GM19351 (cell line): ENCODE data around the gene NRP1.

Experiments
- ATAC-seq: cut with Tn5 transposase; IDR thresholded peaks from one replicate; pipeline ENCODE4 v1.9.1; 2021; ENCODE audit warnings: mild to moderate bottlenecking, moderate library complexity; ENCODE audit not compliant: unreplicated experiment

Gene NRP1

DNA sequence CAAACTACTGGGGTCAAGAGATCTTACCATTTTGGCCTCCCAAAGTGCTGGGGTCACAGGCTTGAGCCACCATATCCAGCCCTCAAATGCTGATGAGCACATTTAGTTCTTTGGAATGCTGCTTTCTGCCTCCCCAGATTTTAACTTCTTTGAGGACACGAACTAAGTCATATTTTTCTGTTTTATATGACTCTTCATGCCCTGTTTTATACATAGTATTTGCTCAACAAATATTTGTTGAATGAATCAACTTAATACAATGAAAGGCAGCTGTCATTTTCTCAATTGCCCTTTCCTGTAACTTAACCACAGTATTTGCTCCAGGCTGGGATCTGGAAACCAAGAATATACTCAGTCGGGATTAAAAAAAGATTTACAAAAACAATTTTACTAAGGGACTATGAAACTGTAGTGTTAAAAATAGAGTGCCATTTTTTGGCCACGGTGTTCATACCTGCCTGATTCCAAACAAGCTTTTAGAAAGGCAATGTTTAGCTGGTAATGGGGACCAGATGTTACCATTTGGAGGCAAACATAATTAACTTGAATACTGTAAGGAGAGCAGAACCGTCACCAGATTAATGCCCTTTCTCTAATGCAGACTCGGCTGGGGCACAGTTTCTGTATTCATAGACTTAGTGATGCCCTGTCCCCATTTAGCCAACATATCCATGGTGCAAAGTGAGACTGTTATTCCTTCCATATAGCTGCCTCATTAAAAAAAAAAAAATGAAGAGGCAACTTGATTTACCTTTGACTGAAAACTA lies 117.6 kb downstream of the NRP1 start:
- ATAC-seq = no peak

DNA sequence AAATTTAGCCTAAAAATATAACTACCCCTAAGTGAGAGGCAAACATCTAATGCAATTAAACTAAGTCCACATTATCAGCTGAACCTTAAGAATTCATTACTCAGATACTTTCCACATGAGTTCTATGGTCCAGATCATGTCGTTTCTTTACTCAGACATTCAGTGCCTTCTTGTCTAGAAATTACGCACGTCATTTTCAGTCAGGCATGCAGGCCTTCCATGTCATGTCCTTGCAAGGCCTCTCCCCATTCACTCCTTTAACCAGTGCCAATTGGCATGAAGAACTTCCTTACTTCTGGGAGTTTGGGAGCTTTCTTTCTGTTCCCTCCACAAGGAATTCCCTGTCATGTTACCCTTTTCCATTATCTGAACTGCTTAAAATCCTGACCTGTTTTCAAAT lies 118.8 kb downstream of the NRP1 start:
- no peak for ATAC-seq

DNA sequence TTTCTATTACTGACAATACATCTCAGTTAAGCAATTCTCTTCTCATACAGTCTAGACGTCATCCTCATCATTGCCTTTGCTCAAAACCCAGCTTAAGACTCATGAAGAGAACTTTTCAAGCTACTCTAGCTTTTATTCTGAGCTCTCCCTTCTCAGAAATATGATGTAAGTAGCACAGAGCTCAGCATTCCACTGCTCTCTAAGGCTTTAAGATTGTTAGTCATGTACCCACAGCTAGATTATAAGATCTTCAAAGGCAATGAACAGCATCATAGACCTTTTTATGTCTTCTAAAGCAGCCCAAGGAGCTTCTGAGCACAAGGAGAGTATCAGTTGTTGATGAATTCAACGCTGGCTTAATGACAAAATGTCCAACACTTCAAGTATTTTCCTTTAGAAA lies 119.3 kb downstream of the NRP1 start:
- no peak for ATAC-seq

DNA sequence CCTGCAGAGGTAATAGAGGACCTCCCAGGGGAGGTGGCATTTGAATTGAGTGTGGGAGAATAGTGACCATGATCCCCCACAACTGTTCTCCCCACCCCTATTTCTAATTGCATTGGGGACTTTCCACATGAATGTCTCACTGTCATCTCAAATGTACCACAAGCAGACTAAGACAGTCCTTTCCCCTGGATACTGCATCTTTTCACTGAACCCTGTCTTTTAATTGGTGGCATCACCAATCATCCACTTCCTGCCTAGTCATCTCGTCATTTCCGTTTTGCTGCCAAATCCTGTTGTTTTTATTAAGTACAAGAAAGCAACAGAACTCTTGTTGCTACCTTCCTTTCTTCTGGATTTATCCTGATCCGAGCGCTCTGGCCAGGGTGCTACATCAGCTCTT lies 120.3 kb downstream of the NRP1 start:
- no peak for ATAC-seq

DNA sequence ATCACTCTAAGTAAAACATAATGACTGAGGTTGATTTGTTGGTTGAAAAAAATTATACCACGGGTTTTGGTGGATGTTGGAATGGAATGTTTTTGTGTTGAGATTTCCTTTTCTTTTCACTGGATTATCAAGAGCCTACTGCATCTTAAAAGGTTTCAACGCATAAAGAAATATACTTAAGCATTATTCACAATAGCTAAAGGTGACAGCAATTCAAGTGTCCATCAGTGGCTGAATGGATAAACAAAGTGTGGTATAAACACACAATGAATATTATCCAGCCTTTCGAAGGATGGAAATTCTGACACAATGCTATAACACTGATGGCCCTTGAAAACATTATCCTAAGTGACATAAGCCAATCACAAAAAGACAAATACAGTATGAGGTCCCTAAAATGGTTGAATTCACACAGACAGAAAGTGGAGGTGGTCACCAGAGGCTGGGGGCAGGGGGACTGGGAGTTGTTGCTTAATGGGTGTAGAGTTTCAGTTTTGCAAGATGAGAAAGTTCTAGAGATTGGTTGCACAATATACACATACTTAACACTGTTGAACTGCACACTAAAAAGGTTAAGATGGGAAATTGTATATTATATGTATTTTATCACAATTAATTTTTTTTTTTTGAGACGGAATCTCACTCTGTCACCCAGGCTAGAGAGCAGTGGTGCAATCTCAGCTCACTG lies 122.3 kb downstream of the NRP1 start:
- ATAC-seq = no peak

DNA sequence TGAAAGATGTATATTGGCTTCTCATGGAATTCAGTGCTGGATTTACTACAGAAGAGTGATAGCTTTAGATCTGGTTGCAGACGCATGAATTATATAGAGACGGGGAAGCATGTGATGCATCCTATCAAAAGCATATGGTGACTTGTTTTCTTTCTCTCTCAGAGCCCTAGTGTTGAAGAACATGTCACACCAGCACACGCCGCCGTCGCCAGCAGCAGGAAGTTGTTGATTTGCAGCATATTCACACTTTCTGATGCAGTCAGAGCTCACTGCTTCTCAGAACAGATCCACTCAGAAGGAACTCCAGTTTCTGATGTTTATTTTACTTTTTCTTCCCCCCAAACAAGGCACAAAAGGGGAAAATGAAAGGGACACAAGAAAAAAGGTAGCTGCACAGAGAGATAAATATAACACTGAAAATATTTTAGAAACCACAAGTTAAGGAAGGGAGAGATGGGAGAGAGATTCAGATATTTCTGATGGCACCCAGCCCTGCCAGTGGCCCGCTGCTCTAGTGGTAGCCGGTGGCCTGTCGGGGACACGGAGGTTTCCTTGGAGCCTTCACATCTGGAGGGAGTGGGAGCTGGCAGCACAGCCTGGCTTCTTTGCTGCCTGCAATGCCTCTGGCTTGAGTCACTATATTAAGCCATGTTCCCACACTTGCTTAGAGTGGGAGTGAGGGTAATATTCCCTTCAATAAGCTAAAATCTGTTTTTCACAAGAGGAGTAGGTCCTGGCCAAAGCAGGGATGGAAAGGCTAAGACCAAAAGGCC lies 123.2 kb downstream of the NRP1 start:
- ATAC-seq = no peak

DNA sequence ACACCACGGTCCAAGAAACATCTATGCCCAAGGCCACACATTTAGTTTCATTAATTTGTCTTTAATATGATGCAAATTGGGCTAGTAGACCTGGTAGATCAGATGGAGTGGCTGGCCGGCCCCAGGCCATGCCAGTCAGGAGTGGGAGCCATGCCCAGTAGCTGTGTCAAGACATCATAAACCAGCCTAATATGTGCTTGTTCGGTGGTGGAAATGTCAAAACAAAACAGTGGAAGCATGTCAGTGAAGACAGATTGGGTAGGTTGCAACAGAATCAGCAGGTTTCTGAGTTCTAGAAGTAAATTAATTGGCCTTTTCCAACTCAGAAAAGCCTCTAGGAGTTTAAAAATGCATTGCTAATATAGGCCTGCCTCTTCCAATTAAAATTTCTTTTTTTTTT lies 124.7 kb downstream of the NRP1 start:
- no peak for ATAC-seq

DNA sequence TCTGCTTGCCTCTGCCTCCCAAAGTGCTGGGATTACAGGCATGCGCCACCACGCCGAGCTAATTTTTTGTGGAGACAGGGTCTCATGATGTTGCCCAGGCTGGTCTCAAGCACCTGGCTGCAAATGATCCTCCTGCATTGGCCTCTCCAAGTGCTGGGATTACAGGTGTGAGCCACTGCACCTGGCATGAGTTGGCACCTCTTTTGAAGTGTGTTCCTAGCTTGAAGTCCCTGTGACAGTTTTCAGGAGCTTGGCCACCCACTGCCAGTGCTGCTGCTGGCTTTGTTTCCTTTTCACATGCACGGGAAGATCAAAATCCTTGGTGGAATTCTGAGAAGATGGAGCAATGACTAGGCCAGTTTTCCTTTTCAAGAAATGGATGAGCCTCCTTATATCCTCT lies 126.3 kb downstream of the NRP1 start:
- ATAC-seq = no peak

DNA sequence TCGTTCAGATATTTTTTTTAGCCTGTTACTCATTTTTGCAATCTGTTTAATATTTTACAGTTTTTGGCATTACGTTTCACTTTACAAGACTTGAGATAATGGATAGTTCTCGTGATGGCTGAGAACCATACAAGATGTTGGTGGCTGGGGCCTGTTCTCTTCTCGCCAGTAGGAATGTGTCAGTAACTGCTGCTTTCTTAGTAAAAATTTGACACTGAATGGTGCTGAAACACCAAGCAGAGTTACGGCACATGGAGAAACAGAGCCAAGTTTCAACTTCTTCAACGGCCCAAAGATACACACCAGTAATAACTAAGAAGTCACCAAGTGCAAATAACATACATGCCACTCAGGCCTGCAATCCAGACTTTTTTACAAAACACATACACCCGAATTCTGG lies 130.4 kb downstream of the NRP1 start:
- ATAC-seq = no peak

DNA sequence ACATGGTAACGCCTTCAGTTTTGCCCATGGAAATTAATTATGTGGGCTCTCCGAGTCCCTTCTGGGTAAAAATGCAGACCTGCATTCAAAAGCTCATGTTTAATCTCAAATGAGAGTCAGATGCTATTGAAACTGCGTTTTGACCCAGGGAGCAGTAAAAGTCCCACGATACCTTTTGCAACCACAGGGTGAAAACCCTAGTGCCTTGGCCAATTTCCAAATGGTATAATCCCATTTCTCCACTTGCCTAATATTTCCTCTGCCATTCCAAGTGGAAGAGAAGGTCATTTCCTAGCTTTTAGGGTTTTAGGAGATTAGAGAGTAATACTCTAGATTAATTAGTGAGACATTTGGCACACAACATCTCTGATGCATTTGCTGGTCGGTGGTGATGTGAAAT lies 132.5 kb downstream of the NRP1 start:
- no peak for ATAC-seq

DNA sequence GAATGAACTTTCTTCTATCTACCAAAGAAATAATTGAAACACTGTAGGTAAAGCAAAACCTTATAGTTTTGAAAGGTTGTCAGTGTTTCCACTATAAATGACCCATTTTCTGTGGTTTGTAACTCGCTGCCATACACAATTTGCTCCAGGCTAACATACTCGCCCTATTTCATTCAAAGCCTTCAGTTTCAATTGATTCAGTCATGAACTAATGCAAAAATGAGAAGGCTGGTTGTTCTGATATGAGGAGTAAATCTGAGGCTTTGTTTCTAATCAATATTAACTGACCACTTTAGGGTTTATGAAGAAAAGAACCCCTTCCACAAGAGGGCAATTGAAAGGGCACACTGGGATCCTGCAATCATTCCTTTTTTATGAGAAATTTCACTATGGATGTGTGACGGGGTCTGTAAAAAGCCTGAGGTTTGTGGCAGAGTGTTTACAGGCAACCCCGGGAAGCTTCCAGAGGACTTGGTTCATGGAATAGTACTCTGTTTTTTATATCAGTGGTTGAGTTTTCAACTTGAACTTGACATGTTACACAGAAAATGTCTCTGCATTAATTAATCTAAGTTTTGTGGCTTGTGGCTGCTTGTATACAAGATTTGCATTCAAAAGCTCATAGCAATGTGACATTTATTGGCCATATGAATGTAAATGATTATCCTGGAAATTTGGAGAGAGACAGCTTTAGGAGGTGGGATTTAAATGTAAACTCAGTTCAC lies 133.2 kb downstream of the NRP1 start:
- ATAC-seq = no peak

DNA sequence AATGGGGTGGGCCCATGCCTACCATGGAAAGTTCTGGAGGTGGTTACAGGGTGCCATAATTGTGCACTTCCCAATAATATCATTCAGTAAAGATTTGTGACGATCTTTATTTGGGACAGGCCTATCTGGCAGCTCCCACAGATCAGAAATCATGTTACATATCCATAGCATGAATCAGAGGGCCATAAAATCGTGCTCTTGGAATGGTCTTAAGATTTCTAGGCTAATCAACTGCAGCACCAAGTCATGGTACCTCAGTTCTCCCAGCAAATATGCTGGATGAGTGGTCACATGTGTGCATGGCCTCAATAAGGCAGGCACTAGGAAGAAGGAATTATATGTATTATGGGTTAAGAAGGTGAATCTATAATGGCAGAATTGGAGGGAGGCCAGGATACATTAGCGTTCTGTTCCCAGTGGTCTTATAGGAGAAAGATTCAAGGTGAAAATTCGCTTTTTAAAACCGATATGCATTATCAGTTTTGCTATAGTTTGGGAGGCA lies 134.7 kb downstream of the NRP1 start:
- ATAC-seq = no peak

DNA sequence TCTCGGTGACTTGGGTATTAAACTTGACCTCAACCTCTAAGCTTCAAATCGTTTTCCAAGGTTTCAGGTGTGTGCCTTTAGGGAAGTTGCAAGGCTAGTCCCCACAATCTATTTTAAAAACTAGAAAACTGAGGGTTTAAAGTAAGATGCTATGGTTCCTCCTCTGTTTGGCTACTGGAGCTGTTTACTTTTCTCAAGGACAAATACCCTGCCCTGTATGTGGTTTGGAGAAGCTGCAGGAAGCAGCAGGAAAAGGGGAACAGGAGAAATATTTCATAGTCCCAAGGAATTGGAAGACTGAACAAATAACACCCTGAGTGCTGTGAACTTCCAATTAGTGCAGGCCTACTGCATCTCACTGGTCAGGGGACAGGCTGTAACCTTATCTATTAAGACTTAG lies 135.9 kb downstream of the NRP1 start:
- ATAC-seq = no peak

DNA sequence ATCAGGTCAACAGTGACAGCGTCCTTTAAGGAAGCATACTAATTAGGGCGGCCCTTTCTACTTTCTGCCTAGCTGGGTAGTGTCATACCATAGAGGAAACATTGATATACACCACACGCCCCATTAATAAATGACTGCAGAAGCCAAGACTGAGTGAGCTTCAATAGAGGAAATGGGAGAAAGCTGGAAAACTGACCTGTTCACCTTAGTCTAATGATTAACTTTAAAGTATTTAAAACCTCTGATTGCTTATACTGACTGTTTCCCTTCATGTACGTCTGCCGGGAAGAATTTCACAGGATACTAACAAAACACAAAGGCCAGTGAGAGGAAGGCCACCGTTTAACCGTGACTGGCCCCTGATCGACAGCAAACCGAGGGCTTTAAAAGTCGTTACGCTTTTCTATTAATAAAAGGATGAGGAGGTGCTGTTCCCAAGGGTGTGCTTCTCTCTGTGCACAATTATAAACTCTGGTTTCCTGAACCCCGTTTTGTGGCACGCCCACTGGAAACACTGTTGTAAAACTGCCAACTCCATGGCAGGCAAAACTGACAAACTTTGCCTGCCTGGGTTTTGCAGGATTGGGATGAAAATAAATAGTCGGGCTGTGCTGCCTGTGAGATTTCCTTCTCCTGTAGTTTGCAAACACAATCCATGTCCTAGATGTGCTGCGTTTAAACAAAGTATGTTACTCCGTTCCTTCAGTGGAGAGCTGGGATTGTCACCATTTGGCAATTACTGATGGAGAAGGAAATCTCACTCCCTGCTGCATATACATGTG lies 137.6 kb downstream of the NRP1 start:
- no peak for ATAC-seq

DNA sequence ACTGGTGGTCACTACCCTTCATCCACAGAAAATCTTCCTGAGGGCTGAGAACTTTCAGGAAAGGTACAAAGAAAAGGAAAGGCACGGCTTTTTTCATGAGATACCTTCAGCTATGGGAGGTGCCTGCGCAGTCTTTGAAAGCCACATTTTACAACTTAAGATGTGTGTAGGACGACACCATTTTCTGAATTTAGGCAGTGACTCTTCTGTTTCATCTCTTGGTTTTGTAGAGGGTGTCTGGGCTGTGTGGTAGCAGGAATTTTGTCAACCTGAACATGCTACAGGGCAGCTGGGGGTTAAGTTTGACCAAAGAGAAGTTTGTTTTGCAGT lies 138.1 kb downstream of the NRP1 start:
- no peak for ATAC-seq

DNA sequence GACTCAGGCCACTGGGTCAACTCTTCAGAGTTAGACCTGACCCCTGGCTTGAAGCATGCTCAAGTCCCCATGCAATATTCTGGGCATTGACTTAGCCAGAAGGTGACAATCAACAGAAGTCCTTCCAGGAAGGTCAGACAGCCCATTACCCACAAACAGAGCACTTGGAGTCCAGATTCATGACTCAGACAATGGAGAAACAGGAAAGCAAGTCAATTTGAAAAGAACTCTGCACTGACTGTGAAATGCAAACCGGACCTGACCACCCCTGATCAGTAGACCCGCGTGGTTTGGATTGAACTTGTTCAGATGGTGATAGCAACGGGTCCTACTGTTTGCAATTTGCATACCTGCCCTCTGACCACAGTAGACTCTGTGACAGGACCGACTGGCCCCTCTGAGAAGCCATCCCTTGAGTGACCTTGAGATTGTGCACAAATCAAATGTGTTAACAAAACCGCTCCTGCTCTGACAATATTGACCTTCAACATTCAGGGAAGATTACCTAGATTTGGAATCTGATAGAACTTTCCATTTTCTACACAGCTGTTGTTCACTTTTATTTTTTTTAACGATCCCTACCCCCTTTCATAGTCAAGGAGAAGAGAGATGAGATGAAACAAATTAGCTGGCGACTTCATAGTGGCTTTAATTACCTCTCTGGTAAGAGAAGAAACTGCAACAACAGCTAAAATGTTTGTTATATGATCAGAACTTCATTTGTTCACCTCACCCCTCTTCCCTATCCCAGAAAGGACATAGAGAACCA lies 138.7 kb downstream of the NRP1 start:
- ATAC-seq = no peak

DNA sequence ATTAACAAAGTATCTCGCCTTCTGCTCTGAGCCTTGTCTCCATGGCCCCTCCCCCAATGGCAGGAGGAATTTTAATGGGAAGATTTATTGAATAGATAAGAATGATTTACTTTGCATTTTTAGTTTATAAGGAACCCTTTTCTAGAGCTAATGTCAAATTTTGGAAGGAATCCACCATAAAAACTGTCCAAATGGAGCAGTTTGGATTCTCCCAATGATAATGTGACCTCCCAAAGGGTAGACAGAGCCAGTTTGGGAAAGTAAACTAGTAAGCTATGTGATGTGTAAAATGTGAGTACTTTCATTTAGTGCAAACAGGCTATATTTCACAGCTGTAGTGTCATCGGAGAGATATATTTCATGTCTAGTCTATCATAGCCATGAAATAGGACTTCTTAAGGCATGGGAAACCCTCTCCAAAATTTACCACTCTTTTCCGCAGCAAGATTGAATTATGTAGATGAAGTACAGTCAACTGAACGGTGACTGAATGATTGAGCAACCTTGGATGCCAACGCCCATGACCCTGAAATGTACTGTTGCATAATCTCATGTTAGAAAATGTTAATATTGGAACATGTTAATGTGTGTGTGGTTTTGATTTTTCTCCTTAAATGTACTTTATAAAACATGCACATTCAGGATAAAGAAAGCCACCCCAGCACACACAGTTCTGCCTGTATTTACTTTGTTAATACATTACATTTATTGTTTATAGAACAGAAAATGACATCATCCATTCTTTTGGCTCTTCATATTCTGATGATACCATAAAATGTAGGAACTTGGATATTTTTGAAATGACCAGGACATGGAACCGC lies 140.6 kb downstream of the NRP1 start:
- no peak for ATAC-seq

DNA sequence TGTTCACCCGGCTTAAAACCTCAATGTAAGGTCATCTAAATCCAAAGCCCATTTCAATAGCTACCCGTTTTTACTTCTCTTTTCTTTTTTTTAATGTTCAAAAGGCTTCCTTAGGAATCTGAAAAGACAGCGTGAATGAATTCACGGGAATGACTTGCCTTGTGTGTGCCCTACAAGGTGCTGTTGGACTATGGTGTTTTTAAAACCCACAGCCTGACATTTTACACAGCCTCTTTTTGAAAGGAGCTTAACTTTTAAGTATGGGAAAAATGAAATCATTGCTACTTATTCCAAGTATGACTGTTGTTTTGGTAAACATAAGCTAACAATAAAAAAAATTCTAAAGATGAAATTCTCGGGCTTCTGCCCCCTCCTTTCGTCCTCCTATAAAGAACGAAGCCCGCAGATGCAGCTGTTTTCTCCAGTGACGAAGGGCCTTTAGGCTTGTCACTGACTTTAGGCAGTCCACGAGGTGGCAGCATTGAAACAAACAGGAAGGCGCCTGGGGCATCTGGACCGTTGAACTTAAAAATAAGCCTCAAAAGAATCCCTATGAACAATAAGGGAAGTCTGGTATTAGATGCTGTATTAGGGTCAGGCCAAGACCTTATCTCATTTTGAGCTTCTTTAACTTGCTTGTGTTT lies 141.3 kb downstream of the NRP1 start:
- ATAC-seq = peak; percentile 94
